Panc1 (cell line): ENCODE measurements around the gene LZTS3.

ENCODE experiments used
- POLR2AphosphoS5 ChIP-seq: IDR thresholded peaks from 2 replicates; pipeline ENCODE4 v1.6.1; 2012; ENCODE audit warnings: mild to moderate bottlenecking, low read depth, low read length, moderate library complexity
- SIN3A ChIP-seq: IDR thresholded peaks from 2 replicates; pipeline ENCODE4 v1.6.1; 2012; ENCODE audit warnings: low read depth, mild to moderate bottlenecking, low read length, moderate library complexity, borderline replicate concordance; ENCODE audit not compliant: insufficient read depth
- TF ChIP-seq, protein P1 (sequence below), 2 experiments: IDR thresholded peaks; 2 replicates each; pipeline ENCODE4 v1.6.1; 2011 to 2012; ENCODE audit warnings: low read depth in 2 of 2, control low read depth in 1 of 2, low read length in 1 of 2, mild to moderate bottlenecking in 1 of 2, moderate library complexity in 1 of 2; ENCODE audit not compliant: insufficient read depth in 1 of 2
- TF ChIP-seq, protein P2 (sequence below): fragments of 450-650 bp; IDR thresholded peaks from 2 replicates; pipeline ENCODE4 v1.5.1; 2017; ENCODE audit warnings: mild to moderate bottlenecking

DNA sequence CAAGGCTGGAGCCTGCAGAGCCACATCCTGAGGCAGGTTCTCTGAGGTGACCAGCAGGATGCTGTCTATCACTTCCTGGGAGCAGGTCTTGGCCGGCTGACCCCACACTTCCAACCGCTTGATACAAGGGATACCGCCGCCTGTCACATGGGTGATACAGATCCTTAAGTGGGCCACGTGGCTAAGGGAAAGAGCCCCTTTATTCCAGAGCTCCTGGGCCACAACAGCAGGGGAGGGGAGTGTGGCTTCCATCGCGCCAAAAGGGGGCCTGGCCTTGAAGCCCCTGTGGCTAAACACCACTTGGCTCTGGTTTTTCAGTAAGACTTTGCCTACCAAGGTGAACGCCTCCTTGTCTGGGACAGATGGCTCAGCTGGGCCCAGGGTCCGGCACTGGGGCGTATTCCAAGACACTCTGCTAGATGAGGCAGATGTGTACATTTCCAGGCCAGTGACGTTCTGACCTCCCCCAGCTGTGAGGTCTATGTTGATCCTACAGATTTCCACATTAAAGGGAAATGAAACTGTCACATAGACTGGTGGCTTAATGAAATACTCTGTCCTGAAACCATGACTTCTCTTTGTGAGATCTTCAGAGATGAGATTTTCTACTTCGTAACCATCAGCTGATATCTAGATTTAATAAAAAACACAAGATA is 51.3 kb downstream of the LZTS3 start:
- TF ChIP-seq, protein P1, sequence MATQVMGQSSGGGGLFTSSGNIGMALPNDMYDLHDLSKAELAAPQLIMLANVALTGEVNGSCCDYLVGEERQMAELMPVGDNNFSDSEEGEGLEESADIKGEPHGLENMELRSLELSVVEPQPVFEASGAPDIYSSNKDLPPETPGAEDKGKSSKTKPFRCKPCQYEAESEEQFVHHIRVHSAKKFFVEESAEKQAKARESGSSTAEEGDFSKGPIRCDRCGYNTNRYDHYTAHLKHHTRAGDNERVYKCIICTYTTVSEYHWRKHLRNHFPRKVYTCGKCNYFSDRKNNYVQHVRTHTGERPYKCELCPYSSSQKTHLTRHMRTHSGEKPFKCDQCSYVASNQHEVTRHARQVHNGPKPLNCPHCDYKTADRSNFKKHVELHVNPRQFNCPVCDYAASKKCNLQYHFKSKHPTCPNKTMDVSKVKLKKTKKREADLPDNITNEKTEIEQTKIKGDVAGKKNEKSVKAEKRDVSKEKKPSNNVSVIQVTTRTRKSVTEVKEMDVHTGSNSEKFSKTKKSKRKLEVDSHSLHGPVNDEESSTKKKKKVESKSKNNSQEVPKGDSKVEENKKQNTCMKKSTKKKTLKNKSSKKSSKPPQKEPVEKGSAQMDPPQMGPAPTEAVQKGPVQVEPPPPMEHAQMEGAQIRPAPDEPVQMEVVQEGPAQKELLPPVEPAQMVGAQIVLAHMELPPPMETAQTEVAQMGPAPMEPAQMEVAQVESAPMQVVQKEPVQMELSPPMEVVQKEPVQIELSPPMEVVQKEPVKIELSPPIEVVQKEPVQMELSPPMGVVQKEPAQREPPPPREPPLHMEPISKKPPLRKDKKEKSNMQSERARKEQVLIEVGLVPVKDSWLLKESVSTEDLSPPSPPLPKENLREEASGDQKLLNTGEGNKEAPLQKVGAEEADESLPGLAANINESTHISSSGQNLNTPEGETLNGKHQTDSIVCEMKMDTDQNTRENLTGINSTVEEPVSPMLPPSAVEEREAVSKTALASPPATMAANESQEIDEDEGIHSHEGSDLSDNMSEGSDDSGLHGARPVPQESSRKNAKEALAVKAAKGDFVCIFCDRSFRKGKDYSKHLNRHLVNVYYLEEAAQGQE (IDR thresholded peaks at IDR 0.05; ENCODE audit: insufficient read depth in 1 of 2, low read depth in 2 of 2, low read length in 1 of 2), result no peak
- TF ChIP-seq, protein P2, sequence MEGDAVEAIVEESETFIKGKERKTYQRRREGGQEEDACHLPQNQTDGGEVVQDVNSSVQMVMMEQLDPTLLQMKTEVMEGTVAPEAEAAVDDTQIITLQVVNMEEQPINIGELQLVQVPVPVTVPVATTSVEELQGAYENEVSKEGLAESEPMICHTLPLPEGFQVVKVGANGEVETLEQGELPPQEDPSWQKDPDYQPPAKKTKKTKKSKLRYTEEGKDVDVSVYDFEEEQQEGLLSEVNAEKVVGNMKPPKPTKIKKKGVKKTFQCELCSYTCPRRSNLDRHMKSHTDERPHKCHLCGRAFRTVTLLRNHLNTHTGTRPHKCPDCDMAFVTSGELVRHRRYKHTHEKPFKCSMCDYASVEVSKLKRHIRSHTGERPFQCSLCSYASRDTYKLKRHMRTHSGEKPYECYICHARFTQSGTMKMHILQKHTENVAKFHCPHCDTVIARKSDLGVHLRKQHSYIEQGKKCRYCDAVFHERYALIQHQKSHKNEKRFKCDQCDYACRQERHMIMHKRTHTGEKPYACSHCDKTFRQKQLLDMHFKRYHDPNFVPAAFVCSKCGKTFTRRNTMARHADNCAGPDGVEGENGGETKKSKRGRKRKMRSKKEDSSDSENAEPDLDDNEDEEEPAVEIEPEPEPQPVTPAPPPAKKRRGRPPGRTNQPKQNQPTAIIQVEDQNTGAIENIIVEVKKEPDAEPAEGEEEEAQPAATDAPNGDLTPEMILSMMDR, result no peak
- TF ChIP-seq POLR2AphosphoS5, result no peak
- no peak for TF ChIP-seq SIN3A
